Ramos (cell line): ENCODE results near the gene LY6G6D.

Experiments
- in situ Hi-C: fragments of 300-500 bp; cut with MboI; formaldehyde crosslinking; loops from one replicate; pipeline ENCODE4 v1.14.3; 2022; ENCODE audit warnings: low sequenced_read_pairs; ENCODE audit not compliant: unreplicated experiment

LY6G6D gene, protein sequence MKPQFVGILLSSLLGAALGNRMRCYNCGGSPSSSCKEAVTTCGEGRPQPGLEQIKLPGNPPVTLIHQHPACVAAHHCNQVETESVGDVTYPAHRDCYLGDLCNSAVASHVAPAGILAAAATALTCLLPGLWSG

DNA sequence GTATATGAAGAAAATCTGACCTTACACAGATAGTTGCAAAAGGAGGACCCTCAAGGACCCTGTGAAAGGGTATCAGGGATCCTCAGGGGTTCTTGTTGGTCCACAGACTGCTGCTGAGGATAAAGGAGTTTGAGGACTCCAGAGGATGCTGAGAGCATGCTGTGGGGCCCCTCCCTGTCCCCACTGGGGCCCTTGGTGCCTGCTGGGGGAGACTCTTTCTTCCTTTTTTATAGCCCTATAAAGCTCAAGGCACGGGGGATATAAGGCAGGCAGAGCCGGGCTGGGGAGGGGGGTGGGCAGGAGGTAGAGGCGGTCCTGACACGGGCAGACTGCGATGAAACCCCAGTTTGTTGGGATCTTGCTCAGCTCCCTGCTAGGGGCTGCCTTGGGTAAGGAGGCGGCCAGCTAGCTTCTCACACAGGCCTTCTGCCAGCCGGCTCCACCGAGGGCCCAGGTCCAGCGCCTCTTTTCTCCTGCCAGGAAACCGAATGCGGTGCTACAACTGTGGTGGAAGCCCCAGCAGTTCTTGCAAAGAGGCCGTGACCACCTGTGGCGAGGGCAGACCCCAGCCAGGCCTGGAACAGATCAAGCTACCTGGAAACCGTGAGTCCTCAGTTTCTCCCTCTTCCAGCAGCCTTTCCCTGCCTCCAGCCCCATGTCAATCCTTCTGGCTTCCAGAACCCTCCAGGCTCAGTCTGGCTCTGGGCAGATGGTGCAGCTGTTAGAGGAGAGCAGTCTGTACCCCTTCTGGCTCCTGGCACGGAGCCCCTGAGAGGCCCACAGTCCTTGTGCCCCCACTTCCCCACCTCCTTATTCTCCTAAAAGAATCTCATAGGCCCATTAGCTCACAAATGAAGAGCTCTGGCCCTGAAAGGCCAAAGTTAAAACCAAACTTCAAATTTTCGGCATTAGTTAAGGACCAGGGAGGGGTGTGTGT lies at the start of gene LY6G6D:
TSS of gene LY6G6D (plus strand) at position 327 of the 937 bp plus-strand sequence. CDS start at position 335, 8 bp downstream.
- in situ Hi-C loops: no loop called here

DNA sequence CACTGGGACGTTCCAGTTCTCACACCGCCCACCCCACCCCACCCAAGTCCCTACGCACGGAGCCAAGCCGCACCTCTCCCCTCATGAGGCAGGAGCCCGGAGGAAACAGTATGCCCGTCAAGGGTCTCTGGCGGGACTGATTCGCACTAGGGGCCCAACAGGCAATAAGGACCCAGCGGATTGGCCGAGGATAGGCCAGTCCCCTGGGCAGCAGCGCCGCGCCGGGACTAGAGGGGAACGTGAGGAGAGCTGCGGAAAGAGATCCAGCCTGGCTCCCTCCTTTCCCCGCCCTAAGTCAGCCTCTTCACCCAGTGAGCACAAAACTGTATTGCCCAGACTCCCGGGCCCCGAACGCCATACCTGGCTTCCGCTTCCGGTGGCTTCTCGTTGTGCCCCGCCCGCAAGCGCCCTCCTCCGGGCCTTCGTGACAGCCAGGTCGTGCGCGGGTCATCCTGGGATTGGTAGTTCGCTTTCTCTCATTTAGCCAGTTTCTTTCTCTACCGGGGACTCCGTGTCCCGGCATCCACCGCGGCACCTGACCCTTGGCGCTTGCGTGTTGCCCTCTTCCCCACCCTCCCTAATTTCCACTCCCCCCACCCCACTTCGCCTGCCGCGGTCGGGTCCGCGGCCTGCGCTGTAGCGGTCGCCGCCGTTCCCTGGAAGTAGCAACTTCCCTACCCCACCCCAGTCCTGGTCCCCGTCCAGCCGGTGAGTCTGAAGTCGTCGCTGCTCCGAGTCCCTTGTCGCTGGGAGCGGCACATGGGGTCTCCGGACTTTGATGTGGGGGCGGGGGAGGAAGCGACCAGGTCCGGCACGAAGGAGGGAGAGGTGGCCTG lies 49.4 kb upstream of the LY6G6D start, which contains the start of gene CSNK2B:
TSS of gene CSNK2B (plus strand) at position 580 of the 836 bp plus-strand sequence. CDS start 752 bp downstream, outside the sequence.
- in situ Hi-C loops: no loop called here

DNA sequence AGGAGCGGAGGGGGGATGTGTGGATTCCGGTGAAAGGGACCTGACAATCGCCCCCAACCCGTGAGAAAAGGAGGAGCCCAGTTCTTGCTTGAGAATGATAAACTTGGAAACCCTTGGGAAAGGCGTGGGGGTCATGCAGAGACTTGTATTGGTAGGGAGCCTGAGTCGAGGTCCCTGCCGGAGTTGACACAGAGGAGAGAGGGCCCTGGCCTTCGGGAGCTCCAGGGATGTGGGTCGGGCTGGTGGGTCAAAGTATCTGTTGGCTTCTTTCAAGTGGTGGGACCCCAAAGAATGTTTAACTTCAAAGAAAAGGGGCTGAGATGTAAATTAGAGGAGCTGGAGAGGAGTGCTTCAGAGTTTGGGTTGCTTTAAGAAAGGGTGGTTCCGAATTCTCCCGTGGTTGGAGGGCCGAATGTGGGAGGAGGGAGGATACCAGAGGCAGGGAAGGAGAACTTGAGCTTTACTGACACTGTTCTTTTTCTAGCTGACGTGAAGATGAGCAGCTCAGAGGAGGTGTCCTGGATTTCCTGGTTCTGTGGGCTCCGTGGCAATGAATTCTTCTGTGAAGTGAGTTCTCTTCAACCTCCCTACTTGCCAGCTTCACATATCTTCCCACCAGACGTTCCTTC lies 48.7 kb upstream of the LY6G6D start:
- in situ Hi-C loops: no loop called here

DNA sequence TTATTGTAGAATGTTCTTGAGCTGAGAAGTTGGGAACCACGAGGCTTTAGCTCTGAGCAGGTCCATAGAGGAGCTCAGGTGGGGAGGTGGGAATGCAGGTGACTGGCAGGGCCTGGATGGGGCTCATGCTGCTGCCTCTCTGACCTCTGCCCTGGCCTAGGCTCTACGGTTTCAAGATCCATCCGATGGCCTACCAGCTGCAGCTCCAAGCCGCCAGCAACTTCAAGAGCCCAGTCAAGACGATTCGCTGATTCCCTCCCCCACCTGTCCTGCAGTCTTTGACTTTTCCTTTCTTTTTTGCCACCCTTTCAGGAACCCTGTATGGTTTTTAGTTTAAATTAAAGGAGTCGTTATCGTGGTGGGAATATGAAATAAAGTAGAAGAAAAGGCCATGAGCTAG lies 45.5 kb upstream of the LY6G6D start, which contains the start of gene LY6G5B:
TSS of gene LY6G5B (plus strand) at position 301 of the 400 bp plus-strand sequence. CDS start 975 bp downstream, outside the sequence.
- in situ Hi-C loops: no loop called here

DNA sequence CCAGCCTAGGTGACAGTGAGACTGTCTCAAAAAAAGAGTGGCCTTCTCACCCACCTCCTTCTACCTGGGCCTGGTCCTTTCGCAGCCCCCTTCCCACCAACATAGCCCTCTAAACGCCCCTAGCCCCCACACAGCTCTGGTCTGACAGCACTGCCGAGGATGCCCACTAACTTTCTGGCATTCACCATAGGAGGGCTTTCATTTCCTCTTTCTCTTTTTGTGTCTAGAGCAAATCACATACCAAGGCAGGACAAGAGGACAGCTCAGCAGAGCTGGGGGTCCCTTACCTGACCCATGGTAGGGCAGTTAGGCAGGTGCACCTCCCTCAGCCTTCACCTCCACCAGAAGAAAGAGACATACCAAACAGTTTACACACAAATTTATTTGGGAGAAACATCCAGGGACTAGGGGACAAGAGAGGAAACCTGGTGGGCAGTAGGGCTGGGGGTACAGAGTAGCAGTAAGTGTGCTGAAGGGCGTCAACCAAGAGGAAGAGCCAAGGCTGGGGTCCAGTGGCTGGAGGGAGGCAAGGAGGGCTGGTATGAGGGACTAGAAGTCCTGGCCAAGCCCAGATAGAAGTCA lies 38.7 kb upstream of the LY6G6D start:
- in situ Hi-C loops: no loop called here

DNA sequence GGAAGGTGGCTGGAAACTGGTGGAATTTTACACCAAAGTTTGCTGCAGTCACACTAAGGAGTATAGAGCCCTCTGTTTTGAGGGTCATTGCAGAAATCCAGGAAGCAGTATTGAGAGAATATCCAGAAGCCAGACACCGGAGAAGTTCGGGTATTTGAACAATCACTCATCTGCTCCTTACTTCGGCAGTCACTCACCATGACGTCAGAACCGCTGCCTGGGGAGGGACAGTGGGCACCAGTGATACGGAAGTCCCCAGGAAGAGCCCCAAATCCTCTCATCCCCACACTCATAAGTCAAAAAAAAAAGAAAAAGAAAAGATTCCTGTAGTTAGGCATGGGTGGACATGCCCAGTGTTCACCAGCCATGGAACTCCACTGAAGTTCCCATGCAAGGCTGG lies 38.2 kb upstream of the LY6G6D start:
- in situ Hi-C loops: no loop called here

DNA sequence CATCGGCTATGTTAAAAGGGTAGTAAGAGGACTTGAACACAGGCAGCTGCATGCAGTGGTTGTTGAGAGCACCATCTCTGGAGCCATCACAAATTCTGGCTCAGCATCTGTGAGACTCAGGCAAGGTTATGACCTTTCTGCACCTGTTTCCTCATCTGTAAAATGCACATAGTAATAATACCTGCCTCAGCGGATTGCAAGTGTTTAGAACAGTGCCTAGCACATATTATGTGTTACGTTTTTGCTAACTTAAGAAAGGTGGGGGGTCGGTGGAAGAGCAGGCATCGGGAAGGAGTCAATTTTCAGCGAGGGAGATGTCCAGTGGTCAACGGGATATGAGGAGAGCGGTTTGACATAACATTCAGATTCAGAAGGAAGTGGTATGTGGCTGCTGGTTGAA lies 37.2 kb upstream of the LY6G6D start:
- in situ Hi-C loops: no loop called here

DNA sequence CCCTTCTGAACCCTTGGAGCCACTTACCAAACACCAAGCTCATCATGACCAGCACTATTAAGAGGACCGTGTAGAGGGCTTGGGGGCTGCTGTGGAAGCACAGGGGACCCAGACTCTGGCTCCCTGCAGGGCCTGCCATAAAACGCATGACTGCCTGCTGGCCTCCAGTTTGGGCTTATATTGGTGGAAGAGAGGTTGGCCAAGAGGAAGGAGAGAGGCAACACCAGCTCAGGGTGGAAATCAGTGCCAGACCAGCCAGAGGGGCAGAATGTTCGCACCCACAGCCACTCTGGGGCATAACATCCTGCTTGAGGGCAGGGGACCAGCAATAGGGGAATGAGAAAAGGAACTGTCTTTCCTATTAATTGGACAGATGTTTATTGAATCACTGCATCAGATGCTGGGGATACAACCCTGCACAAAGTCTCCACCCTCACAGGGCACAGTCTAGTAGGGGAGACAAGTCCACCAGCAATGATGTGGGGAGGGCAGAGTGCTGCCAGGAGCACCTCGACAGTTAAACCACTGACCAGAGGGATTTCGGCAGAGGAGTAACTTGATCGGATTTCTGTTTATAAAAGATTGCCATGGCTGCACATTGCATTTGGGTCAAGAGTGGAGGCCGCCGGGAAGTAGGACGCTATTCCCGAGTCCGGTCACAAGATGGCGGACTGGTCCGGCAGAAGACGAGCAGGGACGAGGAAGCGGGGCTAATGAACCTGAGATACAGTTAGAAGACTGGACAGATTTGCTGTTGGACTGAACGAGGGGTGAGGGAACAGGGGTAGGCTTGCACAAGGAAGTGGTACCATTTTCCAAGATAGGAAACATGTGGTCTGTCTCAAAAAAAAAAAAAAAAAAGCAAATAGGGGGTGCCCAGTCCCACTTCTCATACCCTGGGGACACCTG lies 34.7 kb upstream of the LY6G6D start, which contains the start of gene LY6G5C:
TSS of gene LY6G5C (minus strand) at position 842 of the 909 bp plus-strand sequence. CDS start at position 148, 694 bp downstream.
- in situ Hi-C loops: no loop called here

DNA sequence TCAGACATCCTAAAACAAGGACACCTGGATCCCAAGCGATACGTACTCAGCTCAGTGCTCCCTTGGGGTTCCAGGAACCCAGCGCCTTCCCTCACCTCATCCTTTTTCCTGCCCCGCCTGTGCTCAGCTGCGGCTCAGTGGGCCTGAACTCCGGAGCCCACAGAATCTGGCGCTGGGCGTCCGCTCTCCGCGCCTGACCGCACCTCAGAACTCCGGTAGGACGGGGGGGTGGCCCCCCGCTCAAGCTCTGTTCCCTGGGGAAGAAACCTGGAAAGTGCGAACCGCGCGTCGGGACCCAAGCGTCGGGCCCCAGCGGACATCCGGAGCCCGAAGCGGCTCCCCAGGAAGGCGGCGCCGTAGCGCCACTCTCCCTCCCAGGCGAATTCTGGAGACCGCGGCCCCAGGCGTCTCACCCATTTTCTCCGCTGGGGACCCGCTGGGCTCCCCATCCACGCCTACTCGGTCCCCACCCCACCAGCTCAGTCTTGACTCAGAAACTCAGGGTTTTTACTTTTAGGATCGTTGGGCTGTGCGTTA lies 33.9 kb upstream of the LY6G6D start:
- in situ Hi-C loops: no loop called here

DNA sequence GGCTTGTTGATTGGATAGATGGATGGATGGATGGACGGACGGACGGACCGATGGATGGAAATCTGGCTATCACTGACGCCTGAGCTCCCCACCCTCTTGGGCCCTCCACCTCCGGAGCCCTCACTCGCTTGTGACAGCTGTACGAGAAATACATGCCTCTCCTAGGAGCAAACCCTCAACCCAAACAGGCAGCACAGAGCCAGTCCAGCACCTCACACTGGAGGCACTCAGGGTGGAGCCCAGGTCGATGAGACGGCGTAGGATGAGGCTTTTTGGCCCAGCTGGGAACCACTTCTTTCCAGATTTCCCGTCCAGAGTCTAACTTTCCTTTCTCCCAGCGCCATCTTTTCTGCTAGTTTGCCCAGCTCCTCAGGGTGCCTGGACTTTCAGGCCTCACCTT lies 31.6 kb upstream of the LY6G6D start:
- in situ Hi-C loops: no loop called here

DNA sequence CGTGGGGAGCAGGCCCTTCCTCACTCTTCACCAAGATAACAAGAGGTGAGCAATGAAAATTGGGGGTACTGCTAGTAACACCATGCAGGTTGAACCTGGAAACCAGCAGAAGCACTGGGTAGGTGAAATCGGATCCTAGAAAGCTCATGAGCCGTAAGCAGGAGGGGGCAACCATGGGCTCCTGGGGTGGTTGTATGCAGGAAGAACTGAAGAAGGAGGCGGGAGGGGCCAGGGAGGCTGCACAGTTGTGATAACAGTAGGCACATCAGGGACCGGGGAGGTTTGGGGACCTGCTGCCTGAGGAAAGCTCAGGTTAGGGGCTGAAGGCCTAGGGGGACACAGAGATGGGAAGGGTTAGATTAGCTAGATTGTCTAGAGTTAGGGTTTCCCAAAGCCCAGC lies 28.7 kb upstream of the LY6G6D start:
- in situ Hi-C loops: no loop called here

DNA sequence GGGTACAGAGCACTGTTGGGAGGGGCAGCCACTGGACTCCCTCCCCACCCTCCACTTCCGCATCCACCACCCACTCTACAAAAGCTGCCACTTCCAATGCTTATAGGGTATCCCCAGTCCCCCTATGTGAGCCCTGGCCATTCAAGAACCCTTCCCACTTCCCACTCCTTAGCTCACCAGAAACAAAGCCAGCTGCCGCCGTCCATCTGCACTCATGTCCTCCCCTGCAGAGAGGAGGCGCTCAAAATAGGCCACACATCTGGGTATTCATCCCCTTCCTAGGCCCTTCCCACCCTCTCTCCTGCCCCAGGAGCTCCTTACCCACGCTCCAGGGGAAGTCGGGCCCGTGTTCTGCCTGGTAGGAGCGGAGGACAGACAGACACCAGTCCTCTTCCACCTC lies 27.8 kb upstream of the LY6G6D start:
- in situ Hi-C loops: no loop called here

DNA sequence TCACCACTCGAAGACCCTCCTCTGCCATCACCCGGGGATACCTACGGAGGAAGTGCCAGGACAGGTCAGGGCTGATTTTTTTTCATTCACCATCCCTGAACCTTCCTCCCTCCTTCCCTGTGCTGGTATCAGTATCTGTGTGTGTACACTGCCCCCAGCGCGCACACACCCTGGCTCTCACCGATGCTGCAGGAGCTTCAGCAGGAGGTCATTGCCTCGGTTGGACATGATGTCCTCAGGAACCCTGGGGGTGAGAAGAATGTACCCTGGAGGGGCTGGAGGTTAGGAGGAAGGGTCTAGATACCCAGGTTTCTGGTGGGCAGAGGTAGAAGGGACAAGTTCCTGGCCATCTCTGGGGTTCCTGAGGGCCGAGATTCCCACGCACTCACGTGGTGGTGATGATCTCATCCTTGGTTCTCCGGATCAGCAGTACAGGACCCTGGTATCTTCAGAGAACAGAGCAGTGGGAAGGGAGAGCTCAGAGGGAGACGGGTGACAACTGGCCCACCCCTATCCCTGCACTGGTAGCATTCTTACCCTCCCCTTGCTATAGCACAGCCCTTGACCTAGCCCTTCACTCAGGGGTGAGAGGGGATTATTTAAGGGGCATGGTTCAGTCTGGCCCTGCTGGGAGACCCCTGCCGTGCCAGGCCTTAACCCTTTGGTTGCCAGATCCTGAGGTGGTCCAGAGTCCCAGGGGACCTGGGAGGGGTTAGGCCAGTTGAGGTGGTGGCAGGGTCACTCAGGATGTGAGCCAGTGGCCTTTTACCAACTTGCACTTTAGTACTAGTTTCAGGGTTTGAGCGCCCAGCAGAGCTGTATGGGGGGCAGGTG lies 27.1 kb upstream of the LY6G6D start:
- in situ Hi-C loops: no loop called here

DNA sequence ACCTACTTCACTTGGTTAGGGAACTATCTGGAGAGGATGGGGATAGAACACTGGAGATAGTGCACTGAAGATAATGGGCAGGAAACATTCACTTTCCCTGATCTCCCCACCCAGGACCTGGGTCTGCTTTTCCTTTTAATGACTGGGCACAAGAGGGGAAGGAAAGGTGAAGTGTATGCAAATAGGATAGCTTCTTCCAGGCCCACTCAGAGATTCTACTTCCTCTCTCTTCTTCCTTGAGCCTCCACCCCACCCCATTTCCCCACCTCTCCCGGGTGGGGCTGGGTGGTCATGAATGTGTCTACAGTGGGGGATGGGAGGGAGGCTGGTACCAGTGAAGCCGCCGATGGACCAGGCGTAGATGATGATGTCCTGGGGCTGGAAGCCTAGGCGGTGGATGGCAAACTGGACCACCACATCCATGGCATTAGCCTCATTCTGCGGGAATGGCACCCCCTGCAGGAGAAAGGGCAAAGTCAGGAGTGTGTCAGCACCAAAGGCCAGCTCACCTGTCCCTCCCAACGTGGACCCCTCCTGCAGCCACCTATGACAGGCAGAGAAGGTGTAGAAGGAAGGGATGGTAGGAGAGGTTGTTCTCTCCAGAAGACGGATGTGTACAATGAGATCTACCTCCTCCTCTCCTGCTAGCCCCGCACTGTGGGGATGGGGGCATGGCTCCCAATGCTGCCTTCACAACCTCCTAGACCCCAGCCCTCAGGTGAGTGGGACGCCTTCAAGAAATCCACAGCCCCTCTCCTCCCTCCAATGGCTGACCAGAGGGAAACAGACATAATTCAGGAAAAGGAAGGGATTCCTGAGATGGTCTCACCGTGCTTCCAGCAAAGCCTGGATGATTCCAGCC lies 25.7 kb upstream of the LY6G6D start:
- in situ Hi-C loops: no loop called here

DNA sequence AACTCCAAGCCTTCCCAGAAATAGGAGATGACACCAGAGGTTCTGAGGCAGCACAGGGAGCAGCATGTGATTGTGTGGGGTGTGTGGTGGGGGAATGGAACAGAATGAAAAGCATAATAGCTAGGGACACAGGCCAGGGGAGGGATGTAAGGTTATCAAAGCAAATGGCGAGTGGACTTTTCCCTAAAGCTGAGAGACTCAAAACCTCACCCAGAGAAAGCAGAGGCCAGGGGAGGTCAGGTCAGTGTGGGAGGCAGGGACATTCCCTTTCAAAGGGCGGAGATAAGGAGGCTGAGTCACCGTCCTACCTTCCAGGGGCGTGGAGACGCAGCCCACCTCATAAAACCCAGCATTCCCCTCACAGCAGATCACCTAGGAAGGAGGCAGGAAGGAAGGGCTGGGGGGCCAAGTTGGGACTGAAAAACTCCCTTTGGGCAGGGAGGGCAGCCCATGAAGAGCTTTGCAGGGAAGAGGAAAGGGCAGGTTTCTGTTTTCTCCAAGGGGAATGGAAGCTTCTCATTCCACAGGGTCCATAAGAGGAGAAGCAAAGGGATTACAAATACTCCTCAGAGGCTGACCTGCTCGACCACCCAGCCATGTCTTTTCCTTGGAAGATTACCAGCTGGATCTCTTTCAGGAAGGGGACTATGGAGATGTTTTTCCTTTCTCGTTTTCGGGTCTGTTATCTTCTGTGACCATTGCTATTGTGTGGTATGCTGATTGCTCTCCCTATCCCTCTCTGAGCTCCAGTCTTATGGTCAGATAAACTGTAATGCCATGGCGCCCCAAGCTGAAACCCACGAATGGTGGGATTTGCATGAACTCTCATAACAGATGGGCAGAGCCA lies 24.7 kb upstream of the LY6G6D start:
- in situ Hi-C loops: no loop called here

DNA sequence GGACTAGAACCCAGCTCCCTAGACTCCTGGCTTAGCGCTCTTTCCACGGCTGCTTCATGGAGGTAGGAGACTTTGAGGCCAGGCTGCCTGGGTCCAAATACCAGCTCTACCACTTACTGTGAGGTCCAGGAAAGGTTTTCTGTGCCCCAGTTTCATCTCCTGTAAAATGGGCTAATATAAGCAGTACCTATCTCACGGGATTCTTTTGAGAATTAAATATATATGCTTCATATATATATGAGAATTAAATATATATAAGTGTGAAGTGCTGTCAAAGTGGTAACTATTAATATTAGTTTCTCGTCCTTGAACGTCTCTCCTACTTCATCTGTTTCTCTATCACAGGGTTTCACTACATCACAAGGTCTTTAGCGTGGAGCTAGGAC lies 24.1 kb upstream of the LY6G6D start:
- in situ Hi-C loops: no loop called here
